Central memory CD8-positive, alpha-beta T cell (primary cell): ENCODE results near the gene HECW1.

Source experiments
- ATAC-seq: fragments of 150-1000 bp; cut with Tn5 transposase; replicated peaks from 2 replicates; pipeline ENCODE4 v1.10.0; 2022; ENCODE audit warnings: mild to moderate bottlenecking, moderate FRiP score, moderate number of reproducible peaks; ENCODE audit not compliant: poor library complexity, severe bottlenecking; ENCODE audit errors: extremely low read depth
- DNase-seq, 2 donors: peaks; one replicate each; pipeline ENCODE4 v3.0.0; 2021; ENCODE audit warnings: low spot score in 2 of 2
- H3K27ac Mint-ChIP-seq: one replicate; pipeline ENCODE4 v1.8.0; 2022; ENCODE audit warnings: low read depth, mild to moderate bottlenecking, moderate library complexity, mixed read lengths
- H3K27me3 Mint-ChIP-seq: one replicate; pipeline ENCODE4 v1.8.0; 2022; ENCODE audit warnings: mixed read lengths
- H3K36me3 Mint-ChIP-seq: one replicate; pipeline ENCODE4 v1.8.0; 2022; ENCODE audit warnings: mild to moderate bottlenecking, moderate library complexity, mixed read lengths; ENCODE audit not compliant: insufficient read depth
- H3K4me1 Mint-ChIP-seq: one replicate; pipeline ENCODE4 v1.8.0; 2022; ENCODE audit warnings: mixed read lengths
- H3K4me3 Mint-ChIP-seq: one replicate; pipeline ENCODE4 v1.8.0; 2022; ENCODE audit warnings: mild to moderate bottlenecking, moderate library complexity, mixed read lengths
- H3K9me3 Mint-ChIP-seq: one replicate; pipeline ENCODE4 v1.8.0; 2022; ENCODE audit warnings: mixed read lengths

HECW1 gene

DNA sequence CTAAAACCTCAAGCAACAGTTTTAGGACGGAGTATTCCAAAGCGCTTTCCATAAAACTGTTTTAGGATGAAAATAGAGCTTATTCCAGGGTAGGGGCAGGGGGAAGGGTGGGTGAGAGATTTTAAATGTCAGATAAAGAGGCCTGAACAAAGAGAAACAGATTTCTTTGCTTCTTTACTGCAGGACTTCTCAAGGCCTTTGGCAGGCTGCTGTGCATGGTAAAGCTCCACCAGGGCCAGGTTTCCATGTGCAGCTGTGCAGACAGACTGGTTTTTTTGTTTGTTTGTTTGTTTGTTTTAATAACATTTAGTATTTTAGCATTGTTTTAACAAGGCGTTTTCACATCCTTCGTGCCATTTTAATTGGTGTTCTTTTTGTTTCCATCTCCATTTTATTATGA lies 26.3 kb downstream of the HECW1 start:
- no peak for DNase-seq
- H3K4me3 Mint-ChIP-seq: no peak overlapping the region
- no peak overlapping the region for H3K27ac Mint-ChIP-seq
- no peaks in the 10 kb centered on the region for H3K9me3 Mint-ChIP-seq
- H3K4me1 Mint-ChIP-seq: no peaks in the 10 kb centered on the region
- peaks cover 84% of the 10 kb centered on the region for H3K27me3 Mint-ChIP-seq
- no peak for ATAC-seq
- no peaks in the 10 kb centered on the region for H3K36me3 Mint-ChIP-seq

DNA sequence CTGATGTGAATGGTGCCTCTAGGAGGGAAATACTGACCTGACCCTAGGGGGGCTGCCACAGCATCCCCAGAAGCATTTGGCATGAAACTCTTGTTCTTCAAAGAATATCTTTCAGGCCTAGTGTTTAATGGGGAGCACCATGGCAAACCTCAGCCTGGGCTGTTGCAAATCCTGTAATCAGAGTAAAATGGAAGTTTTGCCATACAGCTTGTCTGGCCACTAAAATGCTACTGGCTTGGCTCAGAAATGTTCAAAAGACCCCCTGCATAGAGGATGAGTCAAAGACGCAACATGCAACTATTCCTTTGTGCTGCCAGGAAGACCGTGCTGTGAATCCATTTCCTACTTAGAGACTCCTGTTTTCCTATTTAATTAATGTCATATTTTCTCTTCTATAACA lies 26.7 kb downstream of the HECW1 start:
- ATAC-seq: no peak
- Mint-ChIP-seq H3K36me3 (no peaks in the 10 kb centered on the region), H3K27me3 (peaks cover 88% of the 10 kb centered on the region), H3K27ac (no peak overlapping the region), H3K4me1 (no peaks in the 10 kb centered on the region), H3K4me3 (no peak overlapping the region), H3K9me3 (no peaks in the 10 kb centered on the region)
- no peak for DNase-seq

DNA sequence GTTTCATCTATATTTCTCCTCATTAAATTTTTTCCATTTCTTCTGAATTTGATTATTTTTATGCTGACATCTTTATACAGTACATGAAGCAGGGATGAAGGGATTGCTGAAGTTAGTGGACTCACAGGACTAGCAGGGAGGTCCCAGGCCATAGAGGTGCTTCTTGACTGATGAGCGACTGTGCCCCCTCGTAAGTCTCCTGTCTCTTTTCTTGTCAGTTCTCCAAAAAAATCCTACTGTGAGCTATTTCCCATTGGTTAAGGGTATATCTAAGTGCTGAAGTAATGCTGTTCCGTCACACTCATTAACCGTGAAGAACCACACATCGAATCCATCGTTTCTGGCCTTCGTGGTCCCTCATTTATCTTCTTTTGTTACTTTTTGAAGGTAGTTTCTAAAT lies 27.7 kb downstream of the HECW1 start:
- Mint-ChIP-seq H3K4me3 (no peak overlapping the region), H3K9me3 (no peaks in the 10 kb centered on the region), H3K36me3 (no peaks in the 10 kb centered on the region), H3K27me3 (peaks cover 91% of the 10 kb centered on the region), H3K4me1 (no peaks in the 10 kb centered on the region), H3K27ac (no peak overlapping the region)
- ATAC-seq: no peak
- DNase-seq: no peak

DNA sequence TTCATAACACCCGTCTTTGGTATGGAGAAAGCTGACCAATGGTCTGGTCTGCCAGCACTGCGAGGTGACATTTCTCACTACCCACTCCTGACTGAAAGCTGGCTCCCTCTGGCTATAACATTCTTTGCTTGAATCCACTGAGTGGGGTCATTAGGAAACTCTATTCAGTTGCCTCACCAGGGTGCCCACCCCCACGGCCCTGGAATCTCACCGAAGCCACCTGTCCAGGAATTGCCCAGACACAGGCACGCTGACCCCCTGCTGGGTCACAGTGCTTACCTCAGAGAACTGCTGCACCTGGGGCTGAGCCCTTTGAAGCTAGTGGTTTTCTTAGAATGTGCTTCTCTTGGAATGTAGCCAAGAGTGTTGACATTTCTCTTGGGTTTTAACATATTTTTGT lies 28.6 kb downstream of the HECW1 start:
- no peaks in the 10 kb centered on the region for H3K36me3 Mint-ChIP-seq
- no peak overlapping the region for H3K4me3 Mint-ChIP-seq
- DNase-seq: no peak
- ATAC-seq: no peak
- no peak overlapping the region for H3K27ac Mint-ChIP-seq
- H3K9me3 Mint-ChIP-seq: no peaks in the 10 kb centered on the region
- H3K27me3 Mint-ChIP-seq: peaks cover 91% of the 10 kb centered on the region
- no peaks in the 10 kb centered on the region for H3K4me1 Mint-ChIP-seq

DNA sequence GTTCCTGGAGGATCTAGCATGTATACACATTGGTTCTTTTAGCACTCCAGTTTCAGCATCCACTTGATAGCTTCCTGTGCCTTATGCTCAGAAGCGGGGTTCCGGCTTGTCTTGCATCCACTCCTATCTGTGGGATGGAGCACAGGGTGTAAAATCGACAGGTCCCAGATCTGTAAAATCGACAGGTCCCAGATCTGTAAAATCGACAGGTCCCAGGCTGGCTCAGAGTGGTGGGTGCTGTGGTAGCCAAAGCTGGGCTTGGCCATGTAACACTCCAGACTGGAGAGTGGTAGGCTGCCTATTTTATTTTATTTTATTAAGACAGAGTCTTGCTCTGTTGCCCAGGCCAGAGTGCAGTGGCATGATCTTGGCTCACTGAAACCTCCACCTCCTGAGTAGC lies 30.3 kb downstream of the HECW1 start:
- Mint-ChIP-seq H3K4me3 (no peak overlapping the region), H3K36me3 (no peaks in the 10 kb centered on the region), H3K4me1 (no peaks in the 10 kb centered on the region), H3K27me3 (peaks cover 91% of the 10 kb centered on the region), H3K9me3 (no peaks in the 10 kb centered on the region), H3K27ac (no peak overlapping the region)
- ATAC-seq (no peak), DNase-seq (no peak)

DNA sequence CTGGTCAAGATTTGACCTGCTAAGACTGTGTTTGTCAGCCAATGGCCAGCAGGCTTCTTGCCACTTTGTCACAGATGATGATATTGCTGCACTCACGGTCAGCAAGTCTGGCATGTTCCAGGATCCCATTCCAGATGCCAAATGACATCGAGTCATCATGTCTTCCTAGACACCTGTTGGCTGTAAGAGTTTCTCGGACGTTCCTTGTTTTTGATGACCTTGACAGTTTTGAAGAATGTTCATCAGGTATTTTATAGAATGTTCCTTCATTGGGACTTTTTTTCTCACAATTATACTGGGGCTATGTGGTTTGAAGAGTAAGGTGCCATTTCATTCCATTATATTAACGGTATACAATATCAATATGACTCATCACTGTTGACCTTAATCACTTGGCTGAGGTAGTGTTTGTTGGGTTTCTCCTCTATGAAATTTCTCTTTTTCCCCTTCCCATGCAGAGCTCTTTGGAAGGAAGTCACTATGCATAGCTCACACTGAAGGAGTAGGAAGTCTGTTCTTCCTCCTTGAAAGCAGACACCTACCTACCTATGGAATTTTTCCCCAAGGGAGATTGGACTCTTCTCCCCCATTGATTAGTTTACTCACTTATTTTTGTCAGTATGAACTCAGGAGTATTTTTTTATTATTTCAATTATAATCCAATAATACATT lies 31.6 kb downstream of the HECW1 start:
- no peak for ATAC-seq
- peaks cover 91% of the 10 kb centered on the region for H3K27me3 Mint-ChIP-seq

DNA sequence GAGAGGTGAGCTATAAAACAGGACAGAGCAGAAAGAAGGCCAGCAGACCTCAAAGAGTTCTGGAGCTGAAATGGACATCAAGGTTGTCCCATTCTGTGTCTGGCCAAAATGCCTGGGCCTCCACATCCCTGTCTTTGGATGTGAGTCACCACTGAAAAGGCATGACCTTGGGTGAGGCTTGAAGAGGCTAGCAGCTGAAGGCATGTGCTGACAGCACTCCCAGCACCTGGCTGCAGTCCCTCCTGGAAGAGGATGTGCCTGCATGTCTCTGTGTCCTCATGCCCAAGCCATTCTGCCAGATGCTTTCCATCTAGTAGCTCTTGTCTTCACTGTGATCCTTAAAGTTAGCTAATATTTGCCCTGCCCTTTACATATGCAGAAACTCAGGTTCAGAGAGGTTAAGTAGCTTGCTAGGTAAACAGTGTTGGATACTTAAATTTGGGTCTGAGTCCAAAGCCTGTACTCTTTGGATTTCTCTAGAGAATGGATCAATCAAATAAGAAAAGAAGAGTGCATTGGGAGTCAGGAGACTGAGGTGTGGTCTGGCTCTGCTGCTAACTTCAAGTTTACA lies 35.8 kb downstream of the HECW1 start:
- H3K36me3 Mint-ChIP-seq: no peaks in the 10 kb centered on the region
- no peak overlapping the region for H3K27ac Mint-ChIP-seq

More for the DNA sequence above, 31.6 kb downstream of the HECW1 start:
- no peaks in the 10 kb centered on the region for H3K36me3 Mint-ChIP-seq
- no peak for DNase-seq
- H3K4me3 Mint-ChIP-seq: no peak overlapping the region
- H3K4me1 Mint-ChIP-seq: no peaks in the 10 kb centered on the region
- H3K9me3 Mint-ChIP-seq: no peaks in the 10 kb centered on the region
- no peak overlapping the region for H3K27ac Mint-ChIP-seq

DNA sequence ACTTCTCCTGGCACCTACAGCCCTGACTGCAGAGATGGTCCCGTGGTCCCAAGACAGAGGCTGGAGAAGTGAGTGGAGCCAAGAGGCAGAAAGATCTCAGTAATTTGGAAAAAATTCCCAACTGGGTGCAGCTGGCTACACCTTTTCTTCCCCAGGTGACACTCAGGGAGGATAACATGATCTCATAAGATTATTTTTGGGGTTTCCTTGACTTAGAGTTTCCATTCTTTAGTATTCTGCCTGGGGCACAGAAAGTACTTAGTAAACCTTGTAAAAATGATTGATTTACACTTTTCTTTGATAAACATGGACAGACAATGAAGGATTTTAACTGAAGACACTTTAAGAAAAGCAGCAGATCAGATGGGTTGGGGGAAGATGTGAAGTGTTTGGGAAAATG lies 38.6 kb downstream of the HECW1 start:
- ATAC-seq (no peak), DNase-seq (no peak)
- no peaks in the 10 kb centered on the region for H3K4me1 Mint-ChIP-seq
- no peaks in the 10 kb centered on the region for H3K36me3 Mint-ChIP-seq
- H3K9me3 Mint-ChIP-seq: no peaks in the 10 kb centered on the region
- H3K27ac Mint-ChIP-seq: no peak overlapping the region
- peaks cover 50% of the 10 kb centered on the region for H3K27me3 Mint-ChIP-seq
- no peak overlapping the region for H3K4me3 Mint-ChIP-seq

More for the DNA sequence above, 35.8 kb downstream of the HECW1 start:
- H3K4me3 Mint-ChIP-seq: no peak overlapping the region
- peaks cover 74% of the 10 kb centered on the region for H3K27me3 Mint-ChIP-seq
- no peaks in the 10 kb centered on the region for H3K4me1 Mint-ChIP-seq
- ATAC-seq: no peak
- no peaks in the 10 kb centered on the region for H3K9me3 Mint-ChIP-seq
- DNase-seq: no peak

DNA sequence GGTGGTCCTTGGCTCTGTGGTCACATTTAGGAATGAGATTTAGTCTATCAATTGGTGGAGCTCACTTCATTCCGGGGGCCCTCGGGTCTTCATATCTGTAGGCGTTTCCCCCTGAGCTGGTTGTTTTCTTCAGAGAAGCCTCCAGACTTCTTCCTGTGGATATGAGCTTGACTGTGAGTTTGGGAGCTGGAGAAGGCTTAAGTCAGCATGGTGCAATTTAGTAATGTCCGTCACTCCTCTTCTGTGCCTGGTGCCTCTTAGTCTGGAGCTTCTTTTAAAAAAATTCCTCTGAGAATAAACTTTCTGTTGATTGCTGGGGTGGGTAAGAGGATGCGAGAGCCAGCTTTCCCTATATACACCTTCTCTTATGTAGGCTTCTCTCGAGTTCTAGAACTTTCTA lies 40.2 kb downstream of the HECW1 start:
- ATAC-seq (no peak), DNase-seq (no peak)
- Mint-ChIP-seq H3K4me1 (no peaks in the 10 kb centered on the region), H3K4me3 (no peak overlapping the region), H3K27me3 (peaks cover 34% of the 10 kb centered on the region), H3K27ac (no peak overlapping the region), H3K9me3 (no peaks in the 10 kb centered on the region), H3K36me3 (no peaks in the 10 kb centered on the region)

DNA sequence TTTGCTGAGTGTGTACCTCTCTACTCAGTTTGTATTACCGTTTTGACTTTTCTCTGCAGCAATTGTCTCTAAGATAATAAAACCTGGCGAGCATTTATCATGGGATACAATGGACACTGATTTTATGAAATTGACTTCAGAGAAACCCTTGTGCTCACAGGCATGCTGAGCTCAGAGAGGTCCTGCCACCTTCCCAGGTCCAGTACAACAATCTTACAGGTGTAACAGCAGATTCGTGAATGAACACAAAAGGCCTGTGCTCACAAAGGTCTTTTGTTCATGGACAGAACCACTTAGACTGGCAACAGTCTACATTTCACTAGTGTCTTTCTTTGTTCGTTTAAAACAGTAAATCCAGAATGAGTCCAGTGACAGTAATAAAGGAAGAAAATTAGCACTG lies 43.2 kb downstream of the HECW1 start:
- Mint-ChIP-seq H3K9me3 (no peaks in the 10 kb centered on the region), H3K27me3 (peaks cover 19% of the 10 kb centered on the region), H3K27ac (no peak overlapping the region), H3K4me1 (no peaks in the 10 kb centered on the region), H3K36me3 (no peaks in the 10 kb centered on the region), H3K4me3 (no peak overlapping the region)
- no peak for ATAC-seq
- no peak for DNase-seq

DNA sequence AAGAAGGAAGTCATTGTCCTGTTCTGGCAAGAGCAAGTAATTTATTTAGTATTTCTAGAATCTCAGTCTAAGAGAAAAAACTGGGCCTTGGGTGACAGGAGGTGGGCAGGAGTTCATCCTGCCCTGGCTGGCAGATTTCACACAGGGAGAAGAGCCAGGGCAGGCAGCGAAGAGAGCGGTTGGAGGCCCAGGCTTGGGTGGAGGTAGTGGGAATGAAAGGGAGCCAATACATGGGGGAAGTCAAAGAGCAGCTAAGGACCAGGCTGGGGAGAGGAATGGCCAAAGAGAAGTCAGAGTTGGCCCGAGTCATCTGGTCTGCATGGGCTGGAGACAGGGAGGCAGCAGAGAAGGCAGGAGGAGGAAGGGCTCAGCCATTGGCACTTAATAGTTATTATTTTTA lies 51.4 kb downstream of the HECW1 start:
- DNase-seq (no peak), ATAC-seq (no peak)
- no peaks in the 10 kb centered on the region for H3K9me3 Mint-ChIP-seq
- H3K27ac Mint-ChIP-seq: no peak overlapping the region
- no peaks in the 10 kb centered on the region for H3K36me3 Mint-ChIP-seq
- H3K27me3 Mint-ChIP-seq: peaks cover 35% of the 10 kb centered on the region
- no peak overlapping the region for H3K4me3 Mint-ChIP-seq
- H3K4me1 Mint-ChIP-seq: no peaks in the 10 kb centered on the region

DNA sequence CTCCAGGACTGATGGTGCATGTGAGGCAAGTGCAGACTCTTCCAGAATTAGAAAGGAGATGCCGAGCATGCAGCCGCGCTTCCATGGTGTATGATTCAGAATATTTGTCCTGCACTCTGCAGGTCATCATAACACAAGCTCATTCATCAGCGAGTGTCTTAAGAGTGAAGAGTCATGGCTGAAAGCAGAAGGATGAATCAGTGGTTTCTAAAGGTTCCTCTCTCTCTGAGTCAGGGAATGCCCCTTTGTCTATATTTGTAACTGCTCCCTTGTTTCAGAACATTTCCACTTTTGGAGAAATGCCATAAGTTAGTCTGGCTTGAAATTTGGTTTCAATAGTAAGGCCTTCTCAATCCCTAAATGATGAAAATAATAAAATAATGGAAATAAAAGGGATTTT lies 52.3 kb downstream of the HECW1 start:
- ATAC-seq (no peak), DNase-seq (no peak)
- H3K36me3 Mint-ChIP-seq: no peaks in the 10 kb centered on the region
- H3K27ac Mint-ChIP-seq: no peak overlapping the region
- no peaks in the 10 kb centered on the region for H3K4me1 Mint-ChIP-seq
- peaks cover 44% of the 10 kb centered on the region for H3K27me3 Mint-ChIP-seq
- H3K9me3 Mint-ChIP-seq: no peaks in the 10 kb centered on the region
- no peak overlapping the region for H3K4me3 Mint-ChIP-seq

DNA sequence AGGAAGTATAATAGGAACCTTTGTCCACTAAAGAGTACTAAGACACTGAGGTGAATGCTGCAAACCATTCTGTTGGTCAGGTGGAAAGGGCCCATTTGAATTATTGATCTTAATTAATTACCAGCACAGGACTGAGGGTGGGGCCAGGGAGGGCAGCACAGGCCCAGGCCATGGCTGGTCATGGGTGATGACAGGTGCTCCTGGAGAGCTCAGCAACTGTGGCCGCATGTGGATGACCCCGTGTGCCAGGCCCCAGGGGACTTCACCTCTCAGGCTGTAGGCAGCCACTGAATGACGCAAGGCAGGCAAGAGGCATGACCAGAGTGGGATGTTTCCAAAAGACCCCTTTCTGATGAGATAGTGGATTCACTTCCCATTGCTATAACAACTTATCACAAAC lies 54.2 kb downstream of the HECW1 start:
- peaks cover 50% of the 10 kb centered on the region for H3K27me3 Mint-ChIP-seq
- no peak for ATAC-seq
- H3K9me3 Mint-ChIP-seq: no peaks in the 10 kb centered on the region

More for the DNA sequence above, 54.2 kb downstream of the HECW1 start:
- Mint-ChIP-seq H3K4me1 (no peaks in the 10 kb centered on the region), H3K27ac (no peak overlapping the region), H3K36me3 (no peaks in the 10 kb centered on the region), H3K4me3 (no peak overlapping the region)
- no peak for DNase-seq
